K562 (cell line): ENCODE data around the gene RSPH9. TPM values are rescaled to one million over a fixed set of nuclear protein-coding genes. Genes with fewer than 3 reads are reported as not detected.
A peak's percentile ranks its signal among the peaks of the same experiment; 100 is the strongest.

Experiments
- ARID3A ChIP-seq: IDR thresholded peaks from 2 replicates; pipeline ENCODE4 v1.6.1; 2012; ENCODE audit warnings: low read depth, low read length, improper control_type of control experiment, borderline replicate concordance
- CHD1 ChIP-seq: fragments of 200-600 bp; sonication (generic); IDR thresholded peaks from one replicate; pipeline ENCODE4 v1.6.1; 2012; ENCODE audit warnings: mild to moderate bottlenecking, moderate library complexity, low read length, inconsistent platforms
- CREBBP ChIP-seq: IDR thresholded peaks from one replicate; pipeline ENCODE4 v1.6.1; 2012; ENCODE audit warnings: low read depth, mild to moderate bottlenecking, control low read depth, inconsistent platforms, low read length
- FOXM1 ChIP-seq, 2 experiments: fragments of 450-650 bp in 1 of 2; sonication (generic) in 1 of 2; formaldehyde crosslinking in 1 of 2; IDR thresholded peaks; 2 replicates each; pipeline versions ENCODE4 v1.6.1 to v1.9.0; 2017 to 2022; ENCODE audit warnings: low read depth in 2 of 2, mild to moderate bottlenecking in 2 of 2, missing genetic modification reagents in 1 of 2, moderate library complexity in 1 of 2
- HDAC3 ChIP-seq: fragments of 450-650 bp; IDR thresholded peaks from 2 replicates; pipeline ENCODE4 v1.6.1; 2018; ENCODE audit warnings: borderline replicate concordance, mild to moderate bottlenecking, moderate library complexity; ENCODE audit not compliant: partially characterized antibody
- HNRNPLL ChIP-seq: fragments of 200-400 bp; formaldehyde crosslinking; IDR thresholded peaks from 2 replicates; pipeline ENCODE4 v1.6.1; 2017; ENCODE audit warnings: low read length, low read depth, mild to moderate bottlenecking; ENCODE audit not compliant: poor library complexity, severe bottlenecking
- JUND ChIP-seq, 2 experiments: IDR thresholded peaks; 2 replicates in 1 of 2; 3 replicates in 1 of 2; pipeline ENCODE4 v1.6.1; 2011; ENCODE audit warnings: borderline replicate concordance in 2 of 2, low read depth in 2 of 2, low read length in 2 of 2, improper control_type of control experiment in 1 of 2, missing biosample characterization in 1 of 2, missing genetic modification characterization in 1 of 2, missing genetic modification reagents in 1 of 2
- NEUROD1 ChIP-seq: fragments of 150-350 bp; IDR thresholded peaks from 2 replicates; pipeline ENCODE4 v1.6.1; 2014; ENCODE audit warnings: borderline replicate concordance, low read length, low read depth; ENCODE audit not compliant: partially characterized antibody
- POU5F1 ChIP-seq: fragments of 150-350 bp; IDR thresholded peaks from 2 replicates; pipeline ENCODE4 v1.6.1; 2014; ENCODE audit warnings: borderline replicate concordance, low read length, low read depth, mild to moderate bottlenecking; ENCODE audit not compliant: partially characterized antibody
- RBM22 ChIP-seq: fragments of 200-400 bp; formaldehyde crosslinking; IDR thresholded peaks from 2 replicates; pipeline ENCODE4 v1.6.1; 2018; ENCODE audit warnings: low read length, low read depth; ENCODE audit not compliant: poor library complexity, severe bottlenecking
- SMARCE1 ChIP-seq: fragments of 450-650 bp; IDR thresholded peaks from 2 replicates; pipeline ENCODE4 v1.7.1; 2016; ENCODE audit warnings: mild to moderate bottlenecking
- ZBTB34 ChIP-seq: fragments of 250-450 bp; sonication (Bioruptor Pico); IDR thresholded peaks from 2 replicates; pipeline ENCODE4 v1.8.0; 2021; ENCODE audit warnings: mild to moderate bottlenecking, moderate library complexity
- ZBTB43 ChIP-seq: sonication (generic); formaldehyde crosslinking; IDR thresholded peaks from 2 replicates; pipeline ENCODE4 v1.8.0; 2023; ENCODE audit warnings: mild to moderate bottlenecking, missing genetic modification reagents
- ZNF133 ChIP-seq: fragments of 250-450 bp; sonication (Bioruptor Pico); IDR thresholded peaks from 2 replicates; pipeline ENCODE4 v1.4.0; 2020; ENCODE audit warnings: mild to moderate bottlenecking
- ZNF354B ChIP-seq: fragments of 250-450 bp; sonication (Bioruptor Pico); IDR thresholded peaks from 2 replicates; pipeline ENCODE4 v1.4.0; 2020
- ZNF764 ChIP-seq: fragments of 250-450 bp; sonication (Bioruptor Pico); IDR thresholded peaks from 2 replicates; pipeline ENCODE4 v1.4.0; 2020; ENCODE audit warnings: low read depth, mild to moderate bottlenecking, moderate library complexity
- ZSCAN29 ChIP-seq: fragments of 450-650 bp; IDR thresholded peaks from 2 replicates; pipeline ENCODE4 v1.6.1; 2017
- polyA plus RNA-seq, 8 experiments: library from polyadenylated mRNA; depleted of rRNA in 4 of 8; stranded (reverse) in 5 of 8; unstranded in 3 of 8; fragments of >200 nt; fragmentation: Nextera tagmentation in 2 of 8; fragmentation: Illumina TruSeq in 1 of 8; extraction: Ambion mirVana in 2 of 8; extraction: Trizol in 1 of 8; gene quantifications; 2 replicates each; pipeline versions ENCODE4 v1.2.1 to v1.2.3, GENCODE V29; 2011 to 2014; ENCODE audit warnings: inconsistent platforms in 1 of 8, missing spikeins in 1 of 8
- total RNA-seq, 7 experiments: library from RNA; depleted of rRNA in 6 of 7; stranded (reverse); fragments of >200 nt in 6 of 7; fragmentation: Illumina TruSeq in 2 of 7; extraction: Trizol in 2 of 7; gene quantifications; 2 replicates each; pipeline versions ENCODE4 v1.2.1 to v1.2.3, GENCODE V29; 2011 to 2021; ENCODE audit warnings: low replicate concordance in 1 of 7

Gene RSPH9
- total and polyA plus RNA-seq, 9 of the 15 experiments (the other 6 are each of a cell fraction or from before 2014, with no cell fraction given), result 0.05 to 0.60 (median 0.39) TPM; not detected in 6

GRCh38 chr6:43627008-43627825 lies 17.6 kb upstream of the RSPH9 start (continued):
- TF ChIP-seq ZBTB43 (CRISPR knock-in tag), result peak; percentile 81; the same call in 1 of the 2 replicates
- 0 out of 2 replicates have a peak, but pooled peaks have one; percentile 47 for TF ChIP-seq ZSCAN29
- TF ChIP-seq SMARCE1, result peak; percentile 85
- TF ChIP-seq JUND (IDR thresholded peaks at IDR 0.05; ENCODE audit: borderline replicate concordance, low read depth, low read length), result peak; percentile 100
- peak; percentile 99 for TF ChIP-seq JUND (tag; IDR thresholded peaks at IDR 0.05; ENCODE audit: borderline replicate concordance, low read depth, low read length)
- TF ChIP-seq ZNF354B, result no peak; the same call in 1 of the 2 replicates
- TF ChIP-seq FOXM1 (IDR thresholded peaks at IDR 0.05; ENCODE audit: low read depth), result no peak; the same call in 1 of the 2 replicates
- TF ChIP-seq FOXM1 (CRISPR knock-in tag; IDR thresholded peaks at IDR 0.05; ENCODE audit: low read depth), result no peak
- peak; percentile 89 for TF ChIP-seq NEUROD1
- TF ChIP-seq ZNF764 (CRISPR knock-in tag), result peak; percentile 35; the same call in 1 of the 2 replicates
- no peak for TF ChIP-seq CHD1
- TF ChIP-seq ARID3A, result no peak
- no peak for TF ChIP-seq POU5F1
- TF ChIP-seq HNRNPLL, result no peak
- no peak for TF ChIP-seq CREBBP
- no peak for TF ChIP-seq HDAC3
- peak; percentile 73; the same call in 1 of the 2 replicates for TF ChIP-seq ZBTB34 (CRISPR knock-in tag)
- TF ChIP-seq RBM22, result no peak
- peak; percentile 66; the same call in 1 of the 2 replicates for TF ChIP-seq ZNF133 (CRISPR knock-in tag)
